HepG2 (cell line): Measurements from ENCODE around the gene CFAP92. TPM values are rescaled to one million over a fixed set of nuclear protein-coding genes. Genes with fewer than 3 reads are reported as not detected.

Experiments
- ATAC-seq: fragments of 200-7000 bp; cut with Tn5 transposase; 3 replicates; pipeline ENCODE4 v1.9.1; 2020; ENCODE audit warnings: mild to moderate bottlenecking, moderate library complexity
- BruUV-seq: library from RNA; stranded (reverse); fragments of 400-500 nt; replicated peaks from 2 replicates; lab custom pipeline; 2021; lab: Mats Ljungman, UMichigan
- CTCF ChIA-PET: fragments of 300-600 bp; formaldehyde crosslinking; extraction: SDS; loops from one replicate; lab custom pipeline; 2021; ENCODE audit warnings: low total read pairs, inconsistent platforms, low intra/inter-chr PET ratio; lab: Yijun Ruan, JAX
- POLR2A ChIA-PET: fragments of 350-600 bp; sonication (Branson Sonifier 250); formaldehyde crosslinking; loops from one replicate; lab custom pipeline; 2020; ENCODE audit warnings: antibody characterized with exemption, inconsistent platforms; lab: Yijun Ruan, JAX
- DNase-seq: peaks from one replicate; pipeline ENCODE4 v3.0.0-alpha.2; 2015; ENCODE audit warnings: low spot score
- FAIRE-seq: peaks from 3 replicates; lab custom pipeline; 2011; peaks lifted over from hg19 to GRCh38; lab: Jason Lieb, UNC
- H2AFZ ChIP-seq: one replicate; pipeline ENCODE4 v1.6.1; 2011; ENCODE audit warnings: low read length, inconsistent platforms
- H3K27ac ChIP-seq: fragments of 300-600 bp; 3 replicates; pipeline ENCODE4 v1.8.0; 2011; ENCODE audit warnings: mixed run types, mild to moderate bottlenecking, mixed read lengths, low read length, inconsistent platforms; ENCODE audit not compliant: insufficient read depth; ENCODE audit errors: extremely low read length
- H3K27me3 ChIP-seq, 2 experiments: fragments of 200-600 bp in 1 of 2; 2 replicates in 1 of 2; 3 replicates in 1 of 2; pipeline versions ENCODE4 v1.6.0 to v1.8.0; 2011; ENCODE audit warnings: low read length in 2 of 2, mild to moderate bottlenecking in 2 of 2, moderate library complexity in 2 of 2, inconsistent platforms in 1 of 2; ENCODE audit not compliant: insufficient read depth in 2 of 2, control insufficient read depth in 1 of 2
- H3K36me3 ChIP-seq, 2 experiments: fragments of 200-600 bp in 1 of 2; replicated peaks in 1 of 2; 2 replicates in 1 of 2; 3 replicates in 1 of 2; pipeline versions ENCODE4 v1.5.1 to v1.8.0; 2011; ENCODE audit warnings: low read length in 2 of 2, inconsistent platforms in 1 of 2; ENCODE audit not compliant: insufficient read depth in 2 of 2, control insufficient read depth in 1 of 2
- H3K4me1 ChIP-seq: 2 replicates; pipeline ENCODE4 v1.5.1; 2012; ENCODE audit warnings: low read length, inconsistent platforms; ENCODE audit not compliant: insufficient read depth
- H3K4me2 ChIP-seq: 2 replicates; pipeline ENCODE4 v1.6.0; 2011; ENCODE audit warnings: low read depth, low read length, inconsistent platforms
- H3K4me3 ChIP-seq, 3 experiments: fragments of 200-600 bp in 1 of 3; sonication (generic), shearing (Covaris generic) in 1 of 3; replicated peaks in 1 of 3; 2 replicates each; pipeline ENCODE4 v1.5.1; 2011 to 2016; ENCODE audit warnings: low read length in 3 of 3, inconsistent platforms in 2 of 3, low read depth in 2 of 3, mild to moderate bottlenecking in 2 of 3, control low read depth in 1 of 3, mixed read lengths in 1 of 3; ENCODE audit not compliant: insufficient read depth in 1 of 3
- H3K79me2 ChIP-seq: one replicate; pipeline ENCODE4 v1.6.1; 2011; ENCODE audit warnings: low read length, inconsistent platforms; ENCODE audit not compliant: insufficient read depth
- H3K9ac ChIP-seq: 2 replicates; pipeline ENCODE4 v1.6.0; 2011; ENCODE audit warnings: mild to moderate bottlenecking, low read depth, low read length, inconsistent platforms; ENCODE audit not compliant: insufficient read depth
- H3K9me3 ChIP-seq: 2 replicates; pipeline ENCODE4 v1.5.1; 2012; ENCODE audit warnings: mild to moderate bottlenecking, low read length
- H4K20me1 ChIP-seq: 2 replicates; pipeline ENCODE4 v1.6.0; 2011; ENCODE audit warnings: inconsistent platforms, mild to moderate bottlenecking, low read length, moderate library complexity; ENCODE audit not compliant: insufficient read depth
- AGO2 ChIP-seq: fragments of 200-400 bp; formaldehyde crosslinking; optimal IDR thresholded peaks from 2 replicates; pipeline ENCODE3; 2017; ENCODE audit warnings: mild to moderate bottlenecking, low read depth, low read length, moderate library complexity
- BRCA1 ChIP-seq: sonication (generic); formaldehyde crosslinking; IDR thresholded peaks from 2 replicates; pipeline ENCODE4 v1.4.0; 2020; ENCODE audit warnings: missing genetic modification reagents
- DPF2 ChIP-seq: sonication (generic); formaldehyde crosslinking; IDR thresholded peaks from 2 replicates; pipeline ENCODE4 v1.4.0; 2020; ENCODE audit warnings: mild to moderate bottlenecking, low read depth, missing genetic modification reagents, borderline replicate concordance
- FOXO1 ChIP-seq: sonication (generic); formaldehyde crosslinking; IDR thresholded peaks from 2 replicates; pipeline ENCODE4 v1.4.0; 2020; ENCODE audit warnings: missing genetic modification reagents
- KLF13 ChIP-seq: sonication (generic); formaldehyde crosslinking; IDR thresholded peaks from 2 replicates; pipeline ENCODE4 v1.4.0; 2020; ENCODE audit warnings: mild to moderate bottlenecking, missing genetic modification reagents
- NFRKB ChIP-seq: fragments of 450-650 bp; IDR thresholded peaks from 2 replicates; pipeline ENCODE4 v1.6.1; 2017
- TMF1 ChIP-seq: sonication (generic); formaldehyde crosslinking; IDR thresholded peaks from 2 replicates; pipeline ENCODE4 v1.8.1; 2022; ENCODE audit warnings: low read depth, missing genetic modification reagents
- ZEB1 ChIP-seq: IDR thresholded peaks from 2 replicates; pipeline ENCODE4 v1.6.1; 2012; ENCODE audit warnings: mild to moderate bottlenecking, low read depth, inconsistent platforms; ENCODE audit not compliant: insufficient replicate concordance
- ZNF547 ChIP-seq: sonication (generic); formaldehyde crosslinking; IDR thresholded peaks from 2 replicates; pipeline ENCODE4 v1.5.1; 2020; ENCODE audit warnings: mild to moderate bottlenecking, missing genetic modification reagents
- ZNF616 ChIP-seq: sonication (generic); formaldehyde crosslinking; IDR thresholded peaks from 2 replicates; pipeline ENCODE4 v1.5.0; 2020; ENCODE audit warnings: low read depth, mild to moderate bottlenecking, missing genetic modification reagents
- ZNF644 ChIP-seq: IDR thresholded peaks from 2 replicates; pipeline ENCODE4 v1.6.1; 2016; ENCODE audit warnings: low read depth
- WGBS: methylation state at CpG from one replicate; pipeline ENCODE4 v1.1.6; 2017; ENCODE audit warnings: low lambda C conversion rate; 5-methylcytosine and 5-hydroxymethylcytosine counted together
- in situ Hi-C: cut with HindIII; loops from 2 replicates; pipeline ENCODE4 v1.10.0; 2017; ENCODE audit warnings: low pct_unique_long_range_greater_than_20kb; ENCODE audit not compliant: extremely low pct_ligation_motif_present
- intact Hi-C: fragments of 100-400 bp; cut with micrococcal nuclease; formaldehyde crosslinking; loops from one replicate; pipeline ENCODE4 v1.10.0; 2022; ENCODE audit not compliant: unreplicated experiment
- polyA plus RNA-seq, 8 experiments: library from polyadenylated mRNA; depleted of rRNA in 3 of 8; stranded (reverse) in 7 of 8; unstranded in 1 of 8; fragments of >200 nt; fragmentation: Illumina TruSeq in 4 of 8; extraction: Trizol in 4 of 8; gene quantifications; 2 replicates each; pipeline versions ENCODE4 v1.2.1 to v1.2.3, GENCODE V29; 2011 to 2016; ENCODE audit warnings: low read depth in 4 of 8, missing spikeins in 1 of 8, mixed read lengths in 1 of 8; ENCODE audit not compliant: insufficient read depth in 1 of 8
- total RNA-seq, 5 experiments: library from RNA; depleted of rRNA; stranded (reverse); fragments of >200 nt; fragmentation: Illumina TruSeq; extraction: Trizol; gene quantifications; 2 replicates each; pipeline ENCODE4 v1.2.3, GENCODE V29; 2016; ENCODE audit warnings: low read depth in 1 of 5
- TF ChIP-seq, protein P1 (sequence below): sonication (generic); formaldehyde crosslinking; IDR thresholded peaks from 2 replicates; pipeline ENCODE4 v1.4.0; 2020; ENCODE audit warnings: low read depth, mild to moderate bottlenecking, missing genetic modification reagents
- TF ChIP-seq, protein P2 (sequence below): IDR thresholded peaks from 2 replicates; pipeline ENCODE4 v1.6.1; 2012; ENCODE audit warnings: low read depth, low read length, improper control_type of control experiment

The CFAP92 gene
- total and polyA plus RNA-seq, 2 of the 13 experiments (the other 11 are each of a cell fraction or from before 2014, with no cell fraction given): 0.18 to 0.46 TPM

DNA sequence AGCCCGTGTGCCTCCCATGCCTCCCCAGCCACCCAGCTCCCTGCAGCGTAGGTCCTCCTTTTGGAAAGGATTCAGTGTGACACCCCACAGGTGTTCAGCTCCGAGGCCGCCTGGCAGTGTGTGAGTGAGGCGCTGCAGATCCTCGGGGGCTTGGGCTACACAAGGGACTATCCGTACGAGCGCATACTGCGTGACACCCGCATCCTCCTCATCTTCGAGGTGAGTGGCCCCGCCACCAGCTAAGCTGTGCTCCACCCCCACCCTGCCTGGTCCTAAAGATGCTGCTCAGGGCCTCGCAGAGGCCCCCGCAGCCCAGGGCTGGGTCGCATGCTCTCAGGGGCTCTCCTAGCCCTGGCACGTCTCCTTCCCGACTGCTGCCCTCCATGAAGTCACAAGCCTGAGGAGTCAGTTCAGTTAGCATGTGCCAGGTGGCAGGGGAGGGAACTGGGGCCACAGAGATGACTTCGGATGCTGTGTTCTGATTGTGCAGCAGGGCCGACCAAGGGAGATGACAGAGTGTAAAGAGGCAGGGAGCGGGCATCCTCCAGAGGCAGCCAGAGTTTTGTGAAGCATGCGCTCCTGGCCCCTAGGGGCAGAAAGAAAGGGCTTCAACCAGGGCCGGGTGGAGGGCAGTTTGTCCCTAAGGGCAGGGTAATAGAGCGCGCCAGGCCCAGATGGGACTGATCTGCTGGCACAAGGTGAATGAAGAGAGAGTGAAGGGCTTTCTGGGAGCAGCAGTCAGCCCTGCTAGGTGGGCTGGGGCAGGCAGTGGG, 87.7 kb downstream of the CFAP92 start (continued):
- TF ChIP-seq, protein P1, sequence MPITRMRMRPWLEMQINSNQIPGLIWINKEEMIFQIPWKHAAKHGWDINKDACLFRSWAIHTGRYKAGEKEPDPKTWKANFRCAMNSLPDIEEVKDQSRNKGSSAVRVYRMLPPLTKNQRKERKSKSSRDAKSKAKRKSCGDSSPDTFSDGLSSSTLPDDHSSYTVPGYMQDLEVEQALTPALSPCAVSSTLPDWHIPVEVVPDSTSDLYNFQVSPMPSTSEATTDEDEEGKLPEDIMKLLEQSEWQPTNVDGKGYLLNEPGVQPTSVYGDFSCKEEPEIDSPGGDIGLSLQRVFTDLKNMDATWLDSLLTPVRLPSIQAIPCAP: no peak

DNA sequence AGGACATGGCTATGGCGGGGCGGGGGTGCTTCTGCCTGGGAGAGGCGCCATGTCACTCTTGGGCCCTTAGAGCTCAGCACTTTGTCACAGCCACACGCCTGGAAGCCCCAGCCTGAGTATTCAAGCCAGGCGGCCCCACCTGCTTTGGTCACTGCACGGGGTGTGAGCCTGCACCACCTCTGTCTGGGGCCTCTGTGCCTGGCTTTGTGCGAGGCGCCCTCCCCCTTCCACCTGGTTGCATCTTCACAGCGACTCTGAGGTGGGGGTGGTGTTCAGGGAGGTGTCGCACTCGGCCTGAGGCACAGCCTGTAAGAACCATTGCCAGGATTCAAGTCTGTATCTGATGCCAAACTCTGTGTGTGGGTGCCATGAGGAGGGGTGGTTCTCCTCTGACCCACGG, 90.4 kb downstream of the CFAP92 start:
- POLR2A ChIA-PET: no interaction called here

DNA sequence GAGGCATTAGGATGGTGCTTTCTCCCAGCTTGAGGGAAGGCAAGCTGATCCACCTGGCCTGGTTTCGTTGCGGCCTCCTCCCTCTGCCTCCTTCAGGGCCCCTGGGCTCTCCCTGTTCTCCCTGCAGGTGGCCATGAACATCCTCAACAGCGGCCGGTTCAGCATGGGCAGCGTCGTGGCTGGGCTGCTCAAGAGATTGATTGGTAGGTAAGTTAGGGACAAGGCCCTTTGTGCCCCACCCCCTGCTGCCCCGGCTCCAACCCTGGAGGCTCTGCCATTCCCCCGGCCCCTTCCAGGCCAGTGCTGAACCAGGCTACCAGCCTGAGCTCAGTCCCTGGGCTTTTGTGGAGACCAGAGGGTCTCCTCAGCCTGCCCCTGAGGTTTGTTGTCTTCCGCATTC, 91.5 kb downstream of the CFAP92 start:
- no peak overlapping the region for H3K27ac ChIP-seq
- no peak overlapping the region for H2AFZ ChIP-seq
- H4K20me1 ChIP-seq: no peaks in the 10 kb centered on the region
- peaks cover 38 to 86% of the 10 kb centered on the region in 2 experiments for H3K36me3 ChIP-seq
- ATAC-seq (no peak), FAIRE-seq (no peak), DNase-seq (no peak)
- TF ChIP-seq ZNF616 (CRISPR knock-in tag): no peak
- TF ChIP-seq NFRKB: no peak
- TF ChIP-seq DPF2 (CRISPR knock-in tag): no peak
- no peak for TF ChIP-seq FOXO1
- TF ChIP-seq ZNF547 (CRISPR knock-in tag): no peak
- no peak for TF ChIP-seq BRCA1
- TF ChIP-seq, protein P2, sequence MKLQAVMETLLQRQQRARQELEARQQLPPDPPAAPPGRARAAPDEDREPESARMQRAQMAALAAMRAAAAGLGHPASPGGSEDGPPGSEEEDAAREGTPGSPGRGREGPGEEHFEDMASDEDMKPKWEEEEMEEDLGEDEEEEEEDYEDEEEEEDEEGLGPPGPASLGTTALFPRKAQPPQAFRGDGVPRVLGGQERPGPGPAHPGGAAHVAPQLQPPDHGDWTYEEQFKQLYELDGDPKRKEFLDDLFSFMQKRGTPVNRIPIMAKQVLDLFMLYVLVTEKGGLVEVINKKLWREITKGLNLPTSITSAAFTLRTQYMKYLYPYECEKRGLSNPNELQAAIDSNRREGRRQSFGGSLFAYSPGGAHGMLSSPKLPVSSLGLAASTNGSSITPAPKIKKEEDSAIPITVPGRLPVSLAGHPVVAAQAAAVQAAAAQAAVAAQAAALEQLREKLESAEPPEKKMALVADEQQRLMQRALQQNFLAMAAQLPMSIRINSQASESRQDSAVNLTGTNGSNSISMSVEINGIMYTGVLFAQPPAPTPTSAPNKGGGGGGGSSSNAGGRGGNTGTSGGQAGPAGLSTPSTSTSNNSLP: no peak
- TF ChIP-seq ZEB1: no peak
- no peak for TF ChIP-seq ZNF644 (CRISPR knock-in tag)
- no peak for TF ChIP-seq KLF13 (CRISPR knock-in tag)
- H3K9ac ChIP-seq: no peak overlapping the region
- no peaks in the 10 kb centered on the region for H3K27me3 ChIP-seq
- no peak overlapping the region for H3K4me3 ChIP-seq
- 98% methylated on average over 8 of the region's 9 CpGs for WGBS
- intact Hi-C loops: no loop called here
- in situ Hi-C loops: no loop called here
- H3K79me2 ChIP-seq: no peaks in the 10 kb centered on the region
- CTCF ChIA-PET: no interaction called here
- no peak overlapping the region for H3K4me2 ChIP-seq
- no peaks in the 10 kb centered on the region for H3K9me3 ChIP-seq
- H3K4me1 ChIP-seq: no peaks in the 10 kb centered on the region
- no TSS peak for BruUV-seq
- POLR2A ChIA-PET: no interaction called here

More for the DNA sequence above, 90.4 kb downstream of the CFAP92 start:
- Histone ChIP-seq H3K4me2 (no peak overlapping the region), H3K9me3 (no peaks in the 10 kb centered on the region), H4K20me1 (no peaks in the 10 kb centered on the region), H3K36me3 (peaks cover 38 to 84% of the 10 kb centered on the region in 2 experiments), H3K9ac (no peak overlapping the region), H3K4me3 (no peak overlapping the region), H2AFZ (no peak overlapping the region), H3K79me2 (no peaks in the 10 kb centered on the region), H3K27me3 (no peaks in the 10 kb centered on the region), H3K27ac (no peak overlapping the region), H3K4me1 (no peaks in the 10 kb centered on the region)
- intact Hi-C loops (no loop called here), in situ Hi-C loops (no loop called here)
- FAIRE-seq (no peak), ATAC-seq (no peak), DNase-seq (no peak)
- 96% methylated on average over 5 of the region's 12 CpGs for WGBS
- no TSS peak for BruUV-seq
- peak; percentile 27 for TF ChIP-seq AGO2
- TF ChIP-seq TMF1: no peak
- CTCF ChIA-PET: no interaction called here
